PC-3 (cell line): Measurements from ENCODE around the gene SMAD7. TPM values are rescaled to one million over a fixed set of nuclear protein-coding genes. Genes with fewer than 3 reads are reported as not detected.

ENCODE experiments used
- ATAC-seq: fragments of 200-7000 bp; cut with Tn5 transposase; 2 replicates; pipeline ENCODE4 v1.9.1; 2020; ENCODE audit warnings: mild to moderate bottlenecking, moderate library complexity
- BruUV-seq: library from RNA; stranded (reverse); fragments of 400-500 nt; replicated peaks from 2 replicates; lab custom pipeline; 2021; lab: Mats Ljungman, UMichigan
- CTCF ChIA-PET: fragments of 300-600 bp; sonication (Branson Sonifier 250); formaldehyde crosslinking; loops from one replicate; lab custom pipeline; 2022; ENCODE audit warnings: antibody characterized with exemption; lab: Charles Lee
- POLR2A ChIA-PET: fragments of 300-600 bp; sonication (Branson Sonifier 250); formaldehyde crosslinking; loops from one replicate; lab custom pipeline; 2022; ENCODE audit warnings: antibody characterized with exemption; ENCODE audit not compliant: unreplicated experiment; lab: Charles Lee
- DNase-seq: peaks from one replicate; pipeline ENCODE4 v3.0.0-alpha.2; 2015
- H2AFZ ChIP-seq: fragments of 300-600 bp; sonication (generic); 2 replicates; pipeline ENCODE4 v1.6.0; 2016; ENCODE audit warnings: antibody characterized with exemption, low read length
- H3F3A ChIP-seq: fragments of 300-600 bp; sonication (generic); one replicate; pipeline ENCODE4 v1.6.0; 2017; ENCODE audit warnings: antibody characterized with exemption, low read length, control low read depth, mild to moderate bottlenecking; ENCODE audit not compliant: unreplicated experiment
- H3K27ac ChIP-seq: fragments of 300-600 bp; sonication (generic); 2 replicates; pipeline ENCODE4 v1.5.1; 2016; ENCODE audit warnings: mild to moderate bottlenecking, low read length
- H3K27me3 ChIP-seq: fragments of 300-600 bp; sonication (generic); 2 replicates; pipeline ENCODE4 v1.6.1; 2016; ENCODE audit warnings: low read length, mixed read lengths
- H3K36me3 ChIP-seq: fragments of 300-600 bp; sonication (generic); 2 replicates; pipeline ENCODE4 v1.6.1; 2016; ENCODE audit warnings: low read depth, mixed run types, low read length, mixed read lengths
- H3K4me1 ChIP-seq: fragments of 300-600 bp; sonication (generic); 2 replicates; pipeline ENCODE4 v1.5.1; 2016; ENCODE audit warnings: low read length; ENCODE audit not compliant: insufficient read depth
- H3K4me2 ChIP-seq: fragments of 300-600 bp; sonication (generic); 2 replicates; pipeline ENCODE4 v1.6.0; 2016; ENCODE audit warnings: low read length
- H3K4me3 ChIP-seq: fragments of 300-600 bp; sonication (generic); 2 replicates; pipeline ENCODE4 v1.5.1; 2016; ENCODE audit warnings: mild to moderate bottlenecking, low read length, mixed read lengths
- H3K79me2 ChIP-seq: fragments of 300-600 bp; sonication (generic); 2 replicates; pipeline ENCODE4 v1.6.1; 2017; ENCODE audit warnings: low read length, mixed read lengths
- H3K9ac ChIP-seq: fragments of 300-600 bp; sonication (generic); 2 replicates; pipeline ENCODE4 v1.6.0; 2016; ENCODE audit warnings: mild to moderate bottlenecking, low read length
- H3K9me2 ChIP-seq: fragments of 300-600 bp; sonication (generic); replicated peaks from 2 replicates; pipeline ENCODE4 v1.6.1; 2016; ENCODE audit warnings: mixed run types, low read length, mixed read lengths
- H3K9me3 ChIP-seq: fragments of 300-600 bp; sonication (generic); 2 replicates; pipeline ENCODE4 v1.6.1; 2016; ENCODE audit warnings: low read length, mixed read lengths
- H4K20me1 ChIP-seq: fragments of 300-600 bp; sonication (generic); 2 replicates; pipeline ENCODE4 v1.6.1; 2016; ENCODE audit warnings: low read length, mixed read lengths
- EZH2 ChIP-seq: fragments of 300-600 bp; sonication (generic); IDR thresholded peaks from one replicate; pipeline ENCODE4 v1.6.1; 2017; ENCODE audit warnings: antibody characterized with exemption, mild to moderate bottlenecking, low read length; ENCODE audit not compliant: unreplicated experiment
- EZH2phosphoT487 ChIP-seq: fragments of 300-600 bp; sonication (generic); IDR thresholded peaks from 2 replicates; pipeline ENCODE4 v1.6.1; 2018; ENCODE audit warnings: mild to moderate bottlenecking, antibody characterized with exemption, low read length, borderline replicate concordance
- intact Hi-C: fragments of 100-400 bp; cut with micrococcal nuclease; formaldehyde crosslinking; loops from 2 replicates; pipeline ENCODE4 v1.9.0; 2023
- total RNA-seq: library from RNA; depleted of rRNA; stranded (reverse); fragments of >200 nt; gene quantifications from 2 replicates; pipeline ENCODE4 v1.2.3, GENCODE V29; 2014
- TF ChIP-seq, protein P1 (sequence below): fragments of 300-600 bp; sonication (generic); conservative IDR thresholded peaks from 2 replicates; pipeline ENCODE4 v1.5.1; 2017; ENCODE audit warnings: antibody characterized with exemption, low read depth, mild to moderate bottlenecking, low read length

Gene SMAD7
- total RNA-seq, 1 experiment from 2014 or later, result 9.4 TPM

DNA sequence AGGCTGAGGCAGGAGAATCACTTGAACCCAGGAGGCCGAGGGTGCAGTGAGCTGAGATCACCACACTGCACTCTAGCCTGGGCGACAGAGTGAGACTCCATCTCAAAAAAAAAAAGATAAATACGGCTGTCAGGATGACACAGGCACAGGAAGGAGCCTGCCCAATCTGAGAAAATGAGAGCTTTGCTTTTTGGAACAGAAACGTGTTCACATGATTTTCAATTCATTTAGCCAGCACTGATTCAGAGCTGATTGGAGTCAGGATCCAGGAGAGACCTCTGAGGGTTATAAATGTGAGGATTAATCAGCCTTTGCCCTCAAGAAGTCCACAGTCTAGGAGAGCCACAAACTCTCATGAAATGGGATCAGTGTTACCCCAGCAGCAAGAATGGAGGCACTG lies 6.9 kb upstream of the SMAD7 start:
- no peak overlapping the region for H3K9ac ChIP-seq
- POLR2A ChIA-PET, result no interaction called here

DNA sequence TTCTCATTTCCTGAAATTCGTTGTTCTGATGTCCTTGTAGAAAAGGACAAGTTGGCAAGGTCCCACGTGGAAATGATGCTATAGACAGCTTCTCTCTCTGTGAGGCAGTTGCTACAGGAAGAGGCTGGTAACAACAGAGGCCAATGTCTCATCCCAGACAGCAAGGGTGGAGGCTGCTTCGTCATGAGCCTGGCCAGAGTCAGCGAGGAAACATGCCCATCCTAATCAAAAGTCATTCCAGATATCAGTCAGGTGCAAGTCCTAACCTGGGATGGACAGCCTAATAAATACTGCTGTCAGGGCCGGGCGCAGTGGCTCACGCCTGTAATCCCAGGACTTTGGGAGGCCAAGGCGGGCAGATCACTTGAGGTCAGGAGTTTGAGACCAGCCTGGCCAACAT lies 6.4 kb upstream of the SMAD7 start:
- no peak for DNase-seq
- H3K36me3 ChIP-seq, result no peaks in the 10 kb centered on the region
- H3K79me2 ChIP-seq, result no peaks in the 10 kb centered on the region
- H2AFZ ChIP-seq, result no peak overlapping the region
- no peaks in the 10 kb centered on the region for H3F3A ChIP-seq
- ChIA-PET CTCF (no interaction called here), POLR2A (no interaction called here)
- TF ChIP-seq EZH2, result no peak
- no peak for TF ChIP-seq EZH2phosphoT487
- TF ChIP-seq, protein P1, sequence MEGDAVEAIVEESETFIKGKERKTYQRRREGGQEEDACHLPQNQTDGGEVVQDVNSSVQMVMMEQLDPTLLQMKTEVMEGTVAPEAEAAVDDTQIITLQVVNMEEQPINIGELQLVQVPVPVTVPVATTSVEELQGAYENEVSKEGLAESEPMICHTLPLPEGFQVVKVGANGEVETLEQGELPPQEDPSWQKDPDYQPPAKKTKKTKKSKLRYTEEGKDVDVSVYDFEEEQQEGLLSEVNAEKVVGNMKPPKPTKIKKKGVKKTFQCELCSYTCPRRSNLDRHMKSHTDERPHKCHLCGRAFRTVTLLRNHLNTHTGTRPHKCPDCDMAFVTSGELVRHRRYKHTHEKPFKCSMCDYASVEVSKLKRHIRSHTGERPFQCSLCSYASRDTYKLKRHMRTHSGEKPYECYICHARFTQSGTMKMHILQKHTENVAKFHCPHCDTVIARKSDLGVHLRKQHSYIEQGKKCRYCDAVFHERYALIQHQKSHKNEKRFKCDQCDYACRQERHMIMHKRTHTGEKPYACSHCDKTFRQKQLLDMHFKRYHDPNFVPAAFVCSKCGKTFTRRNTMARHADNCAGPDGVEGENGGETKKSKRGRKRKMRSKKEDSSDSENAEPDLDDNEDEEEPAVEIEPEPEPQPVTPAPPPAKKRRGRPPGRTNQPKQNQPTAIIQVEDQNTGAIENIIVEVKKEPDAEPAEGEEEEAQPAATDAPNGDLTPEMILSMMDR, result no peak
- no peaks in the 10 kb centered on the region for H3K9me2 ChIP-seq
- no peak overlapping the region for H3K9ac ChIP-seq
- no peaks in the 10 kb centered on the region for H4K20me1 ChIP-seq
- no peaks in the 10 kb centered on the region for H3K9me3 ChIP-seq
- no peaks in the 10 kb centered on the region for H3K4me1 ChIP-seq
- intact Hi-C loops, result no loop called here
- no peaks in the 10 kb centered on the region for H3K27me3 ChIP-seq
- ATAC-seq, result no peak
- H3K4me2 ChIP-seq, result no peak overlapping the region
- H3K4me3 ChIP-seq, result no peak overlapping the region
- BruUV-seq, result no TSS peak
- H3K27ac ChIP-seq, result no peak overlapping the region

More for the DNA sequence above, 6.9 kb upstream of the SMAD7 start:
- Histone ChIP-seq H3K79me2 (no peaks in the 10 kb centered on the region), H3K36me3 (no peaks in the 10 kb centered on the region), H3K4me2 (no peak overlapping the region), H3F3A (no peaks in the 10 kb centered on the region), H3K4me3 (no peak overlapping the region), H3K4me1 (no peaks in the 10 kb centered on the region), H4K20me1 (no peaks in the 10 kb centered on the region), H3K9me2 (no peaks in the 10 kb centered on the region), H2AFZ (no peak overlapping the region), H3K27ac (no peak overlapping the region), H3K27me3 (no peaks in the 10 kb centered on the region), H3K9me3 (no peaks in the 10 kb centered on the region)
- no peak for DNase-seq
- ATAC-seq, result no peak
- TF ChIP-seq EZH2, result no peak
- TF ChIP-seq, protein P1, result no peak
- TF ChIP-seq EZH2phosphoT487, result no peak
- CTCF ChIA-PET, result no interaction called here
- BruUV-seq, result no TSS peak
- intact Hi-C loops, result no loop called here

DNA sequence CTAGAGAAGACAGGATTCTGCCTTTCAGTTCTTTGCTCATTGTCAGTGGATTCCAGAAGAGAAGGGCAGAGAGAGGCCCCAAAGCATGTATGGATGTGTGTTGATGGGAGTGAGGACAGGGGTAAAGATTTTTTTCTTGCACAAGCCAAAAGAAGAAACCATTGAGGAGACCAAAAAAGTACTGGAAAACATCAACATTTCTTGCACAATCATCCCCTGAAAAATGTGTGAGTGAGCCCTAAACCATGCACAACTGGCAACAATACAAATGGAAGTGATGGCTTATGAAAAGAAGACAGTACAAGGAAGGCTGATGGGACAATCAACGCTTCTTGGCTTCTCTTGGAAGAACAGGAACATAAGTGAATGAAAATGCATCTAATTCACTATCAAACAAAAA lies 5.6 kb upstream of the SMAD7 start:
- no peaks in the 10 kb centered on the region for H3K27me3 ChIP-seq
- no peak overlapping the region for H2AFZ ChIP-seq
- H3K79me2 ChIP-seq, result no peaks in the 10 kb centered on the region
- no peak for ATAC-seq
- no peak overlapping the region for H3K4me2 ChIP-seq
- H4K20me1 ChIP-seq, result no peaks in the 10 kb centered on the region
- intact Hi-C loops, result no loop called here
- no peaks in the 10 kb centered on the region for H3K4me1 ChIP-seq
- no peaks in the 10 kb centered on the region for H3K9me3 ChIP-seq
- H3K36me3 ChIP-seq, result no peaks in the 10 kb centered on the region
- TF ChIP-seq, protein P1, result no peak
- TF ChIP-seq EZH2, result no peak
- TF ChIP-seq EZH2phosphoT487, result no peak
- no peaks in the 10 kb centered on the region for H3F3A ChIP-seq
- H3K27ac ChIP-seq, result no peak overlapping the region
- H3K4me3 ChIP-seq, result no peak overlapping the region
- POLR2A ChIA-PET, result no interaction called here
- no peak for DNase-seq
- no peak overlapping the region for H3K9ac ChIP-seq
- H3K9me2 ChIP-seq, result no peaks in the 10 kb centered on the region
- BruUV-seq, result no TSS peak
- CTCF ChIA-PET, result no interaction called here
